OCI-LY1 (cell line): ENCODE data around the gene OR11G2.
"Not testable (repeated sequence)": the region's sequence is repeated elsewhere in the genome, so short reads cannot be mapped to it uniquely, and the experiment has no call there.

ENCODE experiments used
- EZH2 ChIP-seq: fragments of 200-600 bp; sonication (generic), shearing (Covaris generic); IDR thresholded peaks from 2 replicates; pipeline ENCODE4 v1.8.0; 2017; ENCODE audit warnings: borderline replicate concordance, mixed run types, mild to moderate bottlenecking, antibody characterized with exemption, low read length, moderate library complexity, mixed read lengths
- TF ChIP-seq, protein P1 (sequence below): fragments of 200-600 bp; sonication (generic), shearing (Covaris generic); IDR thresholded peaks from 2 replicates; pipeline ENCODE4 v1.5.1; 2017; ENCODE audit warnings: mild to moderate bottlenecking, antibody characterized with exemption, low read length, moderate library complexity, mixed read lengths

DNA sequence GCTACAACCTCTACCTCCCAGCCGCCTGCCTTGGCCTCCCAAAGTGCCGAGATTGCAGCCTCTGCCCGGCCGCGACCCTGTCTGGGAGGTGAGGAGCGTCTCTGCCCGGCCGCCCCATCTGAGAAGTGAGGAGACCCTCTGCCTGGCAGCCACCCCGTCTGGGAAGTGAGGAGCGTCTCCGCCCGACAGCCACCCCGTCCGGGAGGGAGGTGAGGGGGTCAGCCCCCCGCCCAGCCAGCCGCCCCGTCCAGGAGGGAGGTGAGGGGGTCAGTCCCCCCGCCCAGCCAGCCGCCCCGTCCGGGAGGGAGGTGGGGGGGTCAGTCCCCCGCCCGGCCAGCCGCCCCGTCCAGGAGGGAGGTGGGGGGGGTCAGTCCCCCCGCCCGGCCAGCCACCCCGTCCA lies 21.7 kb downstream of the OR11G2 start:
- TF ChIP-seq, protein P1, sequence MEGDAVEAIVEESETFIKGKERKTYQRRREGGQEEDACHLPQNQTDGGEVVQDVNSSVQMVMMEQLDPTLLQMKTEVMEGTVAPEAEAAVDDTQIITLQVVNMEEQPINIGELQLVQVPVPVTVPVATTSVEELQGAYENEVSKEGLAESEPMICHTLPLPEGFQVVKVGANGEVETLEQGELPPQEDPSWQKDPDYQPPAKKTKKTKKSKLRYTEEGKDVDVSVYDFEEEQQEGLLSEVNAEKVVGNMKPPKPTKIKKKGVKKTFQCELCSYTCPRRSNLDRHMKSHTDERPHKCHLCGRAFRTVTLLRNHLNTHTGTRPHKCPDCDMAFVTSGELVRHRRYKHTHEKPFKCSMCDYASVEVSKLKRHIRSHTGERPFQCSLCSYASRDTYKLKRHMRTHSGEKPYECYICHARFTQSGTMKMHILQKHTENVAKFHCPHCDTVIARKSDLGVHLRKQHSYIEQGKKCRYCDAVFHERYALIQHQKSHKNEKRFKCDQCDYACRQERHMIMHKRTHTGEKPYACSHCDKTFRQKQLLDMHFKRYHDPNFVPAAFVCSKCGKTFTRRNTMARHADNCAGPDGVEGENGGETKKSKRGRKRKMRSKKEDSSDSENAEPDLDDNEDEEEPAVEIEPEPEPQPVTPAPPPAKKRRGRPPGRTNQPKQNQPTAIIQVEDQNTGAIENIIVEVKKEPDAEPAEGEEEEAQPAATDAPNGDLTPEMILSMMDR, result not testable (repeated sequence)
- TF ChIP-seq EZH2, result not testable (repeated sequence)
